Measurements from ENCODE around the gene RBM47. TPM values are rescaled to one million over a fixed set of nuclear protein-coding genes. Genes with fewer than 3 reads are reported as not detected.

RBM47 gene
- total and polyA plus RNA-seq, 10 of the 15 experiments (the other 5 are each of a cell fraction or from before 2014, with no cell fraction given), result 7.9 to 45.0 (median 28.7) TPM

DNA sequence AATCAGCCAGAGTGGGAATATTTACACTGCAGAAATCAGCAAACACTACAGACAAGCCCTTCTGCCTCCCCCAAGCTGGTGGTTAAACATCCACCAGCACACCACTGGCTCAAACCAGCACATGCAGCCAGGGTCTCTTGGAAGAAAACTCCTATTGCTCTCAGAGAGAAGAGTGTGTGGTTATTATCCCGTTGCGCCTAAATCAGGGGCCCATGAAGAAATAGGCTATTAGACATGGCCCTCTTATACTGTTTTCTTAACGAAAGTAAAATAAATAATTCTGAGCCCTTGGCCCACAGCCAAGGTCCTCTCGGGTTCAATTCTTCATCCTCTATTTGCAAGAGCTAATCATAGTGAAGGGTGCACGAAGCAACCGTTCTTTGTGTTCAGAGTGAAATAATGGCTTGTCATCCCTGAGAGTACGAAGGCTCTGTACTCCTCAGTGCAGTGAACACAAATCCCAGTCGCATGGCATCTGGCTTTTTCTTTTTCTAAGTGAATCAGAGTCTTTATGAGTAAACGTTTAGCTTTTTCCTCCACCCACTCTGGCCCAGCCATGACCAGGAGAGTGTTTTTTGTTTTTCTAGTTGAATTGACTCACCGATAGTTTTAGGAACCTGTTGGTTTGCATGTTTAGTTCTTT is 33.4 kb upstream of the RBM47 start (continued):
- TF ChIP-seq, protein P1, sequence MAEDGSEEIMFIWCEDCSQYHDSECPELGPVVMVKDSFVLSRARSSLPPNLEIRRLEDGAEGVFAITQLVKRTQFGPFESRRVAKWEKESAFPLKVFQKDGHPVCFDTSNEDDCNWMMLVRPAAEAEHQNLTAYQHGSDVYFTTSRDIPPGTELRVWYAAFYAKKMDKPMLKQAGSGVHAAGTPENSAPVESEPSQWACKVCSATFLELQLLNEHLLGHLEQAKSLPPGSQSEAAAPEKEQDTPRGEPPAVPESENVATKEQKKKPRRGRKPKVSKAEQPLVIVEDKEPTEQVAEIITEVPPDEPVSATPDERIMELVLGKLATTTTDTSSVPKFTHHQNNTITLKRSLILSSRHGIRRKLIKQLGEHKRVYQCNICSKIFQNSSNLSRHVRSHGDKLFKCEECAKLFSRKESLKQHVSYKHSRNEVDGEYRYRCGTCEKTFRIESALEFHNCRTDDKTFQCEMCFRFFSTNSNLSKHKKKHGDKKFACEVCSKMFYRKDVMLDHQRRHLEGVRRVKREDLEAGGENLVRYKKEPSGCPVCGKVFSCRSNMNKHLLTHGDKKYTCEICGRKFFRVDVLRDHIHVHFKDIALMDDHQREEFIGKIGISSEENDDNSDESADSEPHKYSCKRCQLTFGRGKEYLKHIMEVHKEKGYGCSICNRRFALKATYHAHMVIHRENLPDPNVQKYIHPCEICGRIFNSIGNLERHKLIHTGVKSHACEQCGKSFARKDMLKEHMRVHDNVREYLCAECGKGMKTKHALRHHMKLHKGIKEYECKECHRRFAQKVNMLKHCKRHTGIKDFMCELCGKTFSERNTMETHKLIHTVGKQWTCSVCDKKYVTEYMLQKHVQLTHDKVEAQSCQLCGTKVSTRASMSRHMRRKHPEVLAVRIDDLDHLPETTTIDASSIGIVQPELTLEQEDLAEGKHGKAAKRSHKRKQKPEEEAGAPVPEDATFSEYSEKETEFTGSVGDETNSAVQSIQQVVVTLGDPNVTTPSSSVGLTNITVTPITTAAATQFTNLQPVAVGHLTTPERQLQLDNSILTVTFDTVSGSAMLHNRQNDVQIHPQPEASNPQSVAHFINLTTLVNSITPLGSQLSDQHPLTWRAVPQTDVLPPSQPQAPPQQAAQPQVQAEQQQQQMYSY (CRISPR knock-in tag; IDR thresholded peaks at IDR 0.05), result no peak
- TF ChIP-seq, protein P2, sequence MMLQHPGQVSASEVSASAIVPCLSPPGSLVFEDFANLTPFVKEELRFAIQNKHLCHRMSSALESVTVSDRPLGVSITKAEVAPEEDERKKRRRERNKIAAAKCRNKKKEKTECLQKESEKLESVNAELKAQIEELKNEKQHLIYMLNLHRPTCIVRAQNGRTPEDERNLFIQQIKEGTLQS (IDR thresholded peaks at IDR 0.05; ENCODE audit: borderline replicate concordance, extremely low read depth, low read depth, low read length), result no peak
- TF ChIP-seq STAT3 (IDR thresholded peaks at IDR 0.05; ENCODE audit: low read depth, low read length) (0 out of 2 replicates have a peak, but pooled peaks have one; percentile 40), POLR2AphosphoS5 (IDR thresholded peaks at IDR 0.05; ENCODE audit: low read length) (peak; percentile 38; the same call in 1 of the 2 replicates), SIN3A (IDR thresholded peaks at IDR 0.05; ENCODE audit: low read depth, low read length) (no peak)
- TF ChIP-seq, protein P3, sequence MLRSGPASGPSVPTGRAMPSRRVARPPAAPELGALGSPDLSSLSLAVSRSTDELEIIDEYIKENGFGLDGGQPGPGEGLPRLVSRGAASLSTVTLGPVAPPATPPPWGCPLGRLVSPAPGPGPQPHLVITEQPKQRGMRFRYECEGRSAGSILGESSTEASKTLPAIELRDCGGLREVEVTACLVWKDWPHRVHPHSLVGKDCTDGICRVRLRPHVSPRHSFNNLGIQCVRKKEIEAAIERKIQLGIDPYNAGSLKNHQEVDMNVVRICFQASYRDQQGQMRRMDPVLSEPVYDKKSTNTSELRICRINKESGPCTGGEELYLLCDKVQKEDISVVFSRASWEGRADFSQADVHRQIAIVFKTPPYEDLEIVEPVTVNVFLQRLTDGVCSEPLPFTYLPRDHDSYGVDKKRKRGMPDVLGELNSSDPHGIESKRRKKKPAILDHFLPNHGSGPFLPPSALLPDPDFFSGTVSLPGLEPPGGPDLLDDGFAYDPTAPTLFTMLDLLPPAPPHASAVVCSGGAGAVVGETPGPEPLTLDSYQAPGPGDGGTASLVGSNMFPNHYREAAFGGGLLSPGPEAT (IDR thresholded peaks at IDR 0.05; ENCODE audit: low read depth), result peak; percentile 55; the same call in 1 of the 2 replicates

Measured in GM12878 (cell line).